NCI-H2227 (cell line): ENCODE data around the gene KIAA1755.

Experiments
- DNase-seq: peaks from one replicate; lab custom pipeline; 2025; ENCODE audit not compliant: unreplicated experiment; lab: John Stamatoyannopoulos, UW

Gene KIAA1755

DNA sequence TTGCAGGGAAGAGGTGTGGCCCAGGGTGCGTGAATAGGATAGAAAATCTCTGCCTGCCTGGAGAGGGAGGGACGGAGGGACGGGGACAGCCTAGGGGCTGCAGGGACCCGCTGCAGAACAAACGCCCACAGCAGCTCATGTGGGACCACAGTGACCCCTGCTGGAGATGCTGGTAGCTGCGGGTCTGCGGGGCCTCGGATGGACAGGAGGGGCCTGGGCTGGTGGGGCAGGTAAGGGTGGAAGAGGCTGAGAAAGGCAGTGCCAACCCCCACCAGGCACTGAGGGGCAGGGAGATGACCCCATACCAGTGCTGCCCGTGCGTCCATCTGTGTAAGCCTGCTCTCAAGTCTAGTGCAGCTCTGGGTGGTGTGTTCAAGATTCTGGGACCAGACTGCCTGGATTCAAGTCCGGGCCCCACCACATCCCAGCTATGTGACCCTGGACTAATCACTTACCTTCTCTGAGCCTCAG is 39.4 kb downstream of the KIAA1755 start:
- peak; percentile 89 for DNase-seq

- DNase-seq: no peak
Observed at GRCh38 chr20:38220587-38221118, 39.9 kb downstream of the KIAA1755 start.

DNA sequence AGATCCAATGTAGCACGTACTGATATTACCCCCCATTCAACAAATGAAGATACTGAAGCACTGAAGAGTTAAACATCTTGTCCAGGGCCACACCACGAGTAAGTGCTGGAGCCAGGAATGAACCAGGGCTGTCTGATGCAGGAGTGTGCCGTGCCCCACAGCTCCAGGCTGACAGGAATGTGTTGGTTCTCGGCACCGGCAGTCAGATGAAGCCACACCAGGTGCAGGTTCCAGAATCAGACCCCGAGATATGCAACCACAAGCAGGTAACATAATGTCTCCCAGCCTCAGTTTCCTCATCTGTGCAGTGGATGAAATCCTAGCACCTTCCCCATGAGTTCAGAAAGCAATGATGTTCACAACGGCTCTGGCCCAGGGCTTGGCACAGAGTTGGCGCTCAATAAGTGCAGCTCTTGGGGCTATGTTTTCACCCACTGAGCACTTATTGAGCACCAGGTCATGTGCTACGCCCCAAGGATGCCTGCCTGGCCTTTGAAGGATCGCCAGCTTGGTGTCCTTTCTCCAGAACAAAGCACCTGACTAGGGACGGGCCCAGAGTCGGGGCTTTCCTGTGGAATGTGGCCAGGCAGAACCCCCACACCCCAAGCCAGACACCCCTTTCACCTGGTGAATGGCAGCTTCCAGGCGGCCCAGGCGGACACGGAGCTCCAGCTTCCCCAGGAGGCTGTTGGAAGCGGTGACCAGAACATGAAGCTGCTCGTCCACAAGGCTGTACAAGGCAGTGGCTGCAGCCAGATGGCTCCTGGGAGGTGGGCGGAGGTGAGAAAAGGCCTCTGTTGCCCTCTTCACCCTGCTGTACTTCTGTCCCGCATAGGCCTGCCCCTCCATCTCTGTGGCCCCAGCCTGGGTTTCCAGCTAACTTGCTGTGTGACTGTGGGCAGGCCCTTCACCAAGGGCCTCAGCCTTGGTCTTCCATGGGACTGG is 41.3 kb downstream of the KIAA1755 start:
- no peak for DNase-seq

DNA sequence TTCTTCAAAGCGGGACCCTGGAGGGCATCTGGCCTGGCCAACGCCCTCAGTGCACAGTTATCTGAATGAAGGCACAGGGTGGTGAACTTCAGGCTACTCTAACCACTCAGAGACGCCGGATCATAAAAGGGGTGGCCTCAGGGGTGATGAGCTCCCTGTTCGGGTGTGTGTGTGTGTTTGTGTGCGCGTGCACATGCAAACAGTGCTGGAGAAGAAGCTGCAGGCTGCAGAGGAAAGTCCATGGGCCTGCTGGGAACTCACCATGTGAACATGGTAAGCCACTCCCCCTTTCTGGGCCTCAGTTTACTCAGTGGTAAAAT is 42.0 kb downstream of the KIAA1755 start:
- no peak for DNase-seq

GRCh38 chr20:38217791-38218565 is 42.6 kb downstream of the KIAA1755 start:
- DNase-seq: no peak

DNA sequence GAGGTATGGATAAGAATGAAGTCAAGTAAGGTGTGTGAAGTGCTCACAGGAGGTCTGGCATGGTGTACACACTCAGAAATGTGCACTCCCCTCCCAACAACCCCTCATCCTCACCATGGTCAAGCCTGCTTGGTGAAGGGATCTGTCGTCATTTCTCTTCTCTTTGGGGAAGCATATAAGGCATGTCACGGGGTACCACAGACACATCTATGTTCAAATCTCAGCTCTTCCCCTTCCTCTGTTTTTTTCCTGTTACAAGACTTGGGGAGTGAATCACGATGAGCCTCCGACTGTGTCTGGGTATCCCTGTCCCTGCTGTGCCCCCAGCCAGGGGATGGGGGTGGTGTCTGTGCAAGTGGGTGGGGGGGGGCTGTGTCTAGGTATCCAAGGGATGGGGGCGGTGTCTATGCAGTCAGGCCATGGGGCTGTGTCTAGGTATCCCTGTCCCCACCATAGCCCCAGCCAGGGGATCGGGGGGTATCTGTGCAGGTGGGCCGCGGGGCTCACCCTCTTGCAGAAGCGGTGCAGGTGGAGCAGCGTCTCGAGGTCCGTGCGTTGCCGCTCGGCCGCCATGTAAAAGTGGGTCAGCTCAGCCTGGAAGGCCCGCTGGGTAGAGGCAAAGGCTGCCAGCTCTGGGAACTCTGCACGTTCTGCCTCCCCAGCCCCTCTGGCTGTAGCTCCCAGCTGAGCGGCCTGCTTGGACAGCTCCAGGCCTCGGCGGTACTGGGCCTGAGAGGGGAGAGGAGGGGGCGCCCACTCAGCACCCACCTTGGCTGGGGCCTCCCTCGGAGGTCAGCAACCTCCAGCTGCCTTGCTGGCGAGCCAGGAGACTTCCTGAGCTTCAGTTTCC is 43.6 kb downstream of the KIAA1755 start:
- DNase-seq: no peak

DNA sequence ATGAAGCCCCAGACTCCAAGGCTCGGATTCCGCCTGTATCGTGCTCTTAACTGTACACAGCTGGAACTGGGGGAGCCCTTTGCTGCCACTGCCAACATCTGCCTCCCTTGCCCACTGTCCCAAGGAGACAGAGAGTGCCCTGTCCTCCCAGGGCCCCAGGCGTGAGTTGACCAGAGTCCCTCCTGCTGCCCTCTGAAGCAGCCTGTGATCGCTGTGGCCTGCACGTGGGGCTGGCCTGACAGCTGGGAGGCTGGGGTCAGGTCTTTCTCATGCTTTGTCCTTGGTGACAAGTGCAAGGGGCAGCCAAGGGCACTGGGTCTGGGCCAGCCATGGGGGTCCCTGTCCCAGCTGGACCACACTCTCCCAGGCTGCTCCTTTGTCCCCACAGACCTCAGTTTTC is 44.3 kb downstream of the KIAA1755 start:
- DNase-seq: no peak

- no peak for DNase-seq
Observed at GRCh38 chr20:38215194-38216182, 45.0 kb downstream of the KIAA1755 start.

GRCh38 chr20:38214256-38215193 is 46.0 kb downstream of the KIAA1755 start:
- DNase-seq: no peak

DNA sequence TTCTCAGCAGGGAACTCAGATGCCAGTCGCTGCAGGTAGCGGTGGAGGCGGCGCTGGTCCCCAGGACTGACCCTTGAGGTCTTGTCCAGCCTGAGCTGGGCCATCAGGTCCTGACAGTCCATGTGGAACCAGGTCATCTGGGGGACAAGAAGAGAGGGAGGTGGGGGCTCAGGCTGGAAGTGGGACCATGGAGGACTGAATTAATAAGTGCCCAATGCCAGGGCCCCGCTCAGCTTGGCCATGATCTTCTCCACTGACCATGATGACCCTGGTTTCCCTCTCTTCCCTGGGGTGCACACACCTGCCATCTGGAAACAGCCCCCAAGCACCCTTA is 47.0 kb downstream of the KIAA1755 start:
- no peak for DNase-seq

GRCh38 chr20:38212806-38213606 is 47.5 kb downstream of the KIAA1755 start:
- no peak for DNase-seq

GRCh38 chr20:38211200-38212097 is 49.1 kb downstream of the KIAA1755 start:
- no peak for DNase-seq

- peak; percentile 17 for DNase-seq
Observed at GRCh38 chr20:38210741-38211140, 49.8 kb downstream of the KIAA1755 start.

DNA sequence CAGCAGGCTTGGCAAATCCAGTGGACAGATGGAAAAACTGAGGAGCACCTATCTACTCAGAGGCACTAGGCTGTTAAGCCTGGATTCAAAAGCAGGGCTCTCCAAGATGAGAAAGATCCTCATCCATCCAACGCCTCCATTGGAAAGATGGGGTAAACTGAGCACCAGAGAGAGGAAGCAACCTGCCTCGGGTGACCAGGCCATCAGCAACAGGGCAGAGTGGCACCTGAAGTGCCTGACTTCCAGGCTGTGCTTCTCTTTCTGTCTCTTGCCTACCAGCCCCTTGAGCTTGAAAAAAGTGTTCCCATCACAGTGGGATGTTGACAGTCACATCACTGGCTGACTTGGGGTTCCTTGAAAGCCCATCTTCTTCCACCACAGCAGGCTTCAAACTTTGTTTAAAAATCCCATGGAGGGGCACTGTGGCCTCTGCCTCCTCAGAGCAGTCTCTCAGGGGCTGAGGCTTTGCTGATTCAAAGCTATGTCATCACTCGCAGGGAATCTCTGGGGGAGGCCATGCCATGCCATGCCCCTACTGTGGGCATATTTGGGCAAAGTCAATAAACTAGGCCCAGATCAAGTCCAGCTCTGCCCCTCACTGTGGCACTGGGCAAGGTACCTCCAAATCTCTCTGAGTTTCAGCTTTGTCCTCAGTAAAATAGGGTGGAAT is 50.7 kb downstream of the KIAA1755 start:
- DNase-seq: no peak

DNA sequence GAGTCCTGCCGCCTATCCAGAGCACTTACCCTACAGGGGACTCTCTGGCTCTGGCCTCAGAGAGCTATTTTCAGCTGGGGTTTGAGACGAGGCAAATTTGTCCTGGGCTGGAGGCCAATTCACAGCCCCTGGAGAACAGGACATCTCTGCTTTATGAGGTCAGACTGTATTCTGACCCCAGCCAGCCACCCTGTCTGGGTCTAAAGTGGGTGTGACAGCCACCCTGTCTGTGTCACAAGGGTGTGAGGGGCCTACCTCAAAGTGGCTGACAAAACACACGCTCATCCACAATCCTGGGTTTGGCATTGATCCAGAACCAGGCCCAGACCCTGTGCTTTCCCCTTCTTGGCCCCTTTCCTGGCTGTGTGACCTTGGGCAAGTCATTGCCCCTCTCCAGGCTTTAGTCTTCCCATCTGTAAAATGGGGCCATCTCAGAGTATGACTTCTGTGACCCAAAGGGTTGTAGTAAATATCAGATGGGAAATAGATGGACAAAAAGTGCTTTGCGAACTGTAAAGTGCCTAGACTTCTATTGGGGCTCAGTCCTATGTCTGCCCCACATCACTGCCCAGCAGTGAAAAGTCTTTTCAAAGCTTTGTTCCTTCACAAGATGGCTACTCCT is 51.4 kb downstream of the KIAA1755 start:
- no peak for DNase-seq

DNA sequence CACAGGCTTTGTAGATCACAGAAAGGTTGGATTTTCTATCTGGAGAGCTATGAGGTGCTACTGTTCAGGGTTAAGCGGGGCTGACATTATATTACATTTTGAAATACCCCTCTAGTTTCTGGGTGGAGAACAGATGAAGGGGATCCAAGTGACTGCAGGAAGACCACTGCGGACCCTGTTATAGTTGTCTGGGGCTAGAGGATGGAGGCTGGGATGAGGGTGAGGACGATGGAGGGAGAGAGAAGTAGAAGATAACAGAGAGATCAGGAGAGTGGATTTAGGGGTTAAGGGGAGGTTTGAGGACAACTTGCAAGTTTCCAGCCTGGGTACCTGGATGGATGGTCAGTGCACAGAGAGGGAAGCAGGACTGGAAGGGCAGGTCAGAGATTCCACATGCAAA is 52.0 kb downstream of the KIAA1755 start:
- DNase-seq: no peak
